Activated T-cell treated with anti-CD3 and anti-CD28 coated beads for 24 hours (primary cell): ENCODE measurements around the gene GLT6D1.
"Not testable (repeated sequence)": the region's sequence is repeated elsewhere in the genome, so short reads cannot be mapped to it uniquely, and the experiment has no call there.

Source experiments
- DNase-seq: peaks from one replicate; pipeline ENCODE4 v3.0.0-alpha.2; 2020; ENCODE audit warnings: low read depth

GLT6D1 gene

GRCh38 chr9:135664801-135665794 lies 25.8 kb upstream of the GLT6D1 start:
- no peak for DNase-seq

- DNase-seq, result no peak
Measured at GRCh38 chr9:135664266-135664665, 24.9 kb upstream of the GLT6D1 start.

GRCh38 chr9:135663857-135664256 lies 24.5 kb upstream of the GLT6D1 start:
- no peak for DNase-seq

GRCh38 chr9:135663451-135663770 lies 24.1 kb upstream of the GLT6D1 start:
- no peak for DNase-seq

GRCh38 chr9:135662758-135663450 lies 23.6 kb upstream of the GLT6D1 start, which contains the start of gene LCN9:
Gene LCN9, plus strand, starts transcription at chr9:135663309. Its CDS starts 13 bp downstream, at chr9:135663322.
- no peak for DNase-seq

- no peak for DNase-seq
Measured at GRCh38 chr9:135661816-135662560, 22.6 kb upstream of the GLT6D1 start.

- DNase-seq, result no peak
Measured at GRCh38 chr9:135660407-135660806, 21.1 kb upstream of the GLT6D1 start.

GRCh38 chr9:135659252-135659651 lies 19.9 kb upstream of the GLT6D1 start:
- DNase-seq, result no peak

- DNase-seq, result no peak
Measured at GRCh38 chr9:135657416-135657815, 18.1 kb upstream of the GLT6D1 start.

GRCh38 chr9:135655317-135655716 lies 16.0 kb upstream of the GLT6D1 start:
- DNase-seq, result no peak

GRCh38 chr9:135650408-135650807 lies 11.1 kb upstream of the GLT6D1 start:
- no peak for DNase-seq

GRCh38 chr9:135649508-135649907 lies 10.2 kb upstream of the GLT6D1 start:
- DNase-seq, result no peak

- no peak for DNase-seq
Measured at GRCh38 chr9:135648494-135649410, 9.4 kb upstream of the GLT6D1 start.

- no peak for DNase-seq
Measured at GRCh38 chr9:135647884-135648283, 8.5 kb upstream of the GLT6D1 start.

- DNase-seq, result no peak
Measured at GRCh38 chr9:135644631-135645218, 5.4 kb upstream of the GLT6D1 start.

GRCh38 chr9:135641745-135642144 lies 2.4 kb upstream of the GLT6D1 start:
- DNase-seq, result no peak

GRCh38 chr9:135641047-135641446 lies 1.7 kb upstream of the GLT6D1 start:
- DNase-seq, result no peak

GRCh38 chr9:135636930-135637530 lies 2.3 kb downstream of the GLT6D1 start:
- DNase-seq, result not testable (repeated sequence)

GRCh38 chr9:135632841-135633240 lies 6.5 kb downstream of the GLT6D1 start:
- DNase-seq, result no peak

GRCh38 chr9:135624282-135624681 lies 15.1 kb downstream of the GLT6D1 start:
- no peak for DNase-seq
